Cardiac fibroblast (primary cell): Measurements from ENCODE around the gene FREY1.

Experiments
- DNase-seq, 2 donors: peaks; one replicate each; pipeline versions ENCODE4 v3.0.0 to v3.0.0-alpha.2; 2010; ENCODE audit warnings: low read depth in 2 of 2
- H3K4me3 ChIP-seq, 2 donors: replicated peaks in 1 of 2; 1 replicate in 1 of 2; 2 replicates in 1 of 2; pipeline ENCODE4 v1.5.1; 2011; ENCODE audit warnings: low read depth in 2 of 2, low read length in 2 of 2, mild to moderate bottlenecking in 2 of 2, moderate library complexity in 1 of 2
- TF ChIP-seq, protein P1 (sequence below): IDR thresholded peaks from one replicate; pipeline ENCODE4 v1.5.1; 2011; ENCODE audit warnings: low read depth, mild to moderate bottlenecking, low read length, inconsistent platforms

The FREY1 gene

DNA sequence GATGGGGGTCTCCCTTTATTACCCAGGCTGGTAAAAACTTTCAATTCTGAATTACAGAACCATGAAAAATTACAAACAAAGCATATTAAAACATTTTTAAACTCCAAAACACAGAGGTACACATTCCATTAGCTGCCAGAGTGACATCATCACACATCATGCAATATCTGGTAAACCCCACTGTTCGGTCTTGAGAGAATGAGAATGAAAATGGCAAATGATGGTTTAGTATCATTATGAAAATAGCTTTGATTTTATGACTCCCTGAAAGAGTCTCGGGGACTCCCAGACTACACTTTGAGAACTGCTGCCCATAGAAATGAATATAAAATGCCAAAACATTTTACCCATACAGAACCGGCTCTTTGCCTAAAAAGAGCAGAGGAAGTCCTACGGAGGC lies 34.2 kb upstream of the FREY1 start:
- no peak for DNase-seq

DNA sequence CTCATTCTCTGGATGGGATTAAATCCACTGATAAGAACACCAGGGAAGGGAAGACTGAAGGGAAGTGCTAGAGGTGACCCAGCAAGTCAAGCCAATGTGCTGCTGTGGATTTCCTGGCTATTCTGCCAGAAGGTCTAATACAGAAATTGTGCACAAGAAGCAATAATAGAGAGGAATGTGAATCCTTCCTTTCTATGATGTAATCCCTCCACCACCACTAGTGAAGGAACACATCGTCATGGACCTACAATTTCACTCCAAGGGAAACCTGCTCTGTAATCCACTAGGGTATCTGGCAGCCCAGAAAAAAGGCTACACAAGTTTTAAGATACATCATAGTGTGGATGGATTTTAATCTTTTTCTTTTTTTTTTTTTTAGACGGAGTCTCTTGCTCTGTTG lies 32.8 kb upstream of the FREY1 start:
- TF ChIP-seq, protein P1, sequence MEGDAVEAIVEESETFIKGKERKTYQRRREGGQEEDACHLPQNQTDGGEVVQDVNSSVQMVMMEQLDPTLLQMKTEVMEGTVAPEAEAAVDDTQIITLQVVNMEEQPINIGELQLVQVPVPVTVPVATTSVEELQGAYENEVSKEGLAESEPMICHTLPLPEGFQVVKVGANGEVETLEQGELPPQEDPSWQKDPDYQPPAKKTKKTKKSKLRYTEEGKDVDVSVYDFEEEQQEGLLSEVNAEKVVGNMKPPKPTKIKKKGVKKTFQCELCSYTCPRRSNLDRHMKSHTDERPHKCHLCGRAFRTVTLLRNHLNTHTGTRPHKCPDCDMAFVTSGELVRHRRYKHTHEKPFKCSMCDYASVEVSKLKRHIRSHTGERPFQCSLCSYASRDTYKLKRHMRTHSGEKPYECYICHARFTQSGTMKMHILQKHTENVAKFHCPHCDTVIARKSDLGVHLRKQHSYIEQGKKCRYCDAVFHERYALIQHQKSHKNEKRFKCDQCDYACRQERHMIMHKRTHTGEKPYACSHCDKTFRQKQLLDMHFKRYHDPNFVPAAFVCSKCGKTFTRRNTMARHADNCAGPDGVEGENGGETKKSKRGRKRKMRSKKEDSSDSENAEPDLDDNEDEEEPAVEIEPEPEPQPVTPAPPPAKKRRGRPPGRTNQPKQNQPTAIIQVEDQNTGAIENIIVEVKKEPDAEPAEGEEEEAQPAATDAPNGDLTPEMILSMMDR, result no peak
- H3K4me3 ChIP-seq, result no peak overlapping the region
- DNase-seq, result no peak

More for the DNA sequence above, 34.2 kb upstream of the FREY1 start:
- TF ChIP-seq, protein P1, result no peak
- H3K4me3 ChIP-seq, result no peak overlapping the region

DNA sequence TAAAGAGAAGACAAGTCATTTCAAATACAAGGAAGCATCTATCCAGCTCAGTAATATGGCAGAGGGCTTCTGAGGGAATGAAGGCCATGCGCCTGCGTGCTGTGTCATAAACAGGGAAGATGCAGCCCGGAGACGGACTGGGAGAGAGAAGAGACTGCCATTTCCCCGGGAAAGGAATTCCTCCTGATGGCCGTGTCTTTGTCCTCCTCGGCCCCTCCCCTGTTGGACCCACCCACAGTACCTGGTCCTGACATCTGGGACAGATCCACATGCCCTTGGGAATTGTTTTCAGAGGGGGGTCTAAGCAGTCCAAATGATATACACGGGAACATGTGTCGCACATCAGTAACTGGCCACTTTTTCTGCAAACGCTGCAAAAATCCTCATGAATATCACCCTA lies 30.8 kb upstream of the FREY1 start:
- TF ChIP-seq, protein P1, result no peak
- no peak overlapping the region for H3K4me3 ChIP-seq
- DNase-seq, result no peak

DNA sequence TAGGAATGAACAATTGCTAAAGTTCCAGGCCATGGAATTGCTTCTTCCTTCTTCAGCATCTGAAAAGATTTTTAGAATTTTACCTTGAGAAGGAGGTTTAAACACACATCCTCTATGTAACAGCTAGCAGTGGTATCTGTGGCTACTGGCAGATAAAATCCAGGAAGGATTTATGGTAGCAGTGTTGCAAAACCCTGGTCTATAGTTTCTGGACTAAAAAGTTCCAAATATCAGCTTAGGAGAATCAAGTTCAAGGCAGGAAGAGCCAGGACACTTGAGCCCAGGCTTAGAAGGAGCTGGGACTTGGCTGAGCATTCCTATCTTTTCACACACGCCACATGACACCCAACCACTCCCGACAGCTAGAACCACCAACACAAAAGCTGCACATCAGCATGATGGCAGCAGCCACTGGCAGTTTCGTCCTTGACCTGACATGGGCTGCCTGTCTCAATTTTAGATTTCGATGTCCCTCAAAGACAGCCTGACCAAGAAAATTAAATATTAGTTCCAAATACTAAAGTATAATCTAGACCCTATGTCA lies 29.5 kb upstream of the FREY1 start:
- no peak overlapping the region for H3K4me3 ChIP-seq
- no peak for DNase-seq
- TF ChIP-seq, protein P1, result no peak

DNA sequence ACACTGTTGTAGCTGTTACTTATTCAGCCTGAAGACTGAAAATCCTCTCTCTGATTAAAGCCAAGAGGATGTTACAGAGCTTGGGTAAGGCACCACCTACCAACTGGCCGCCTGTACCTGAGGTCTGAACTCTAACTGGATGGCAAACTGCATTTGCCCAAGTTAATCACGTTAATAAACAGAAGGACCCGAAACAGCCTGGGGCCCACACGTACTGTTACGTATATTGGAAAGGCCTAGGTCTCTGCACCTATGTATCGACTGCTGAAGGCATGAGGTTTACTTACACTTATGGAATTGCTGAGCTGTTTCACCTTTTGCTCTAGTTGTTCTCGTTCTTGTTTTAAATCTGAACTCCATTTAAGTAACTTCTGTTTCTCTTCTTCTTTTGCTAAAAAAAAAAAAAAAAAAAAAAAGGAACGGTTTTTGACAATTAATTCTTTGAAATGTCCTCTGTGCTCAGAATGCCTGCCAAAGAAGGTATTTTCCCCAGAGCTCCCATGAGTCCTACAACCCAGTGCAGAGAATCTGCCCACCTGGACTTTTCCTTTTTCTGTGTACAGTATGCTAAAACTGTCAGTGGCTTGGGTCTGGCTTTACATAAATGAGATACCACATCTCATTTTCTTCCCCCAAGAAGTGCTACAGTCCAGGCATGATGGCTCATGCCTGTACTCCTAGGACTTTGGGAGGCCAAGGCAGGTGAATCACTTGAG lies 28.4 kb upstream of the FREY1 start:
- no peak overlapping the region for H3K4me3 ChIP-seq
- DNase-seq, result no peak
- TF ChIP-seq, protein P1, result no peak

DNA sequence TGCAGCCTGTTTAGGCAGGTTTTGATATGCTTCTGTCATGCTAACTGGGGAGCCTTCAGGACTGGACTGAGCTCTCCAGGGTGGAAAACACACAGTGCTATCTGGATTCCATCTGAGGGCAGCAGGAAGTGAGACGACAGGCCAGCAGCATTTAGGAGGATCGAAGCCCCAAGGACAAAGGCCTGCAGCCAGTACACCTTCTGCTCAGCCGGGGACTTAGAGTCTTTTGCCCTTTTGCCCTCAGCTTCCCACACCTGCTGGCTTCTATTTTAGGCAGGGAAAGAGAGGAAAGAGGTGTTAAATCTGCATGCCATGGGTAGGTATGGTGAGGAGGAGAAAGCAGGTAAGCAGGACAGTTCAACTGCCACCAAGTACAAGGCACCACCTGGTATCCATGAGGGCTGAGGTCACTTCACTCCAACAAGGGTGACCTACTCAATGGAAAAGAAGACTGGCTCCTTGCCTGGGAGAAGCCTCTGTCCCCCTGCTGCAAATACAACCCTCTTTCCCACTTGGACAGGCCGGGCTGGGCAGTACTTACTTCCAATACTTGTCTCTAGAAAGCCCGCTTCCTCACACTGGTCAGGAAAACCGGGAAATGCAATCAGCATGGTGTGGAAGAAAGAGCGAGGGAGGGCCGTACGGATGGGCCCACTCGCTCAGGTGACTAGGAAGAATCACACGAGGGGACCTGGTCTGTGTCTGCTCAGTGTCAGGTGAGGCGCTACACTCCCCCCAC lies 27.7 kb upstream of the FREY1 start:
- TF ChIP-seq, protein P1, result no peak
- DNase-seq, result no peak
- H3K4me3 ChIP-seq, result no peak overlapping the region
